Activated CD8-positive, alpha-beta T cell treated with anti-CD3 and anti-CD28 coated beads for 36 hours (primary cell): ENCODE results near the gene ASTN2. TPM values are rescaled to one million over a fixed set of nuclear protein-coding genes. Genes with fewer than 3 reads are reported as not detected.

ENCODE experiments used
- ATAC-seq: fragments of 200-7000 bp; cut with Tn5 transposase; one replicate; pipeline ENCODE4 v1.10.0; 2021; ENCODE audit warnings: mild to moderate bottlenecking, moderate library complexity
- CTCF ChIA-PET: fragments of 350-600 bp; sonication (Branson Sonifier 250); formaldehyde crosslinking; loops from one replicate; lab custom pipeline; 2021; ENCODE audit warnings: antibody characterized with exemption; lab: Charles Lee
- POLR2A ChIA-PET: fragments of 350-600 bp; sonication (Branson Sonifier 250); formaldehyde crosslinking; loops from one replicate; lab custom pipeline; 2021; ENCODE audit warnings: antibody characterized with exemption; lab: Charles Lee
- DNase-seq: peaks from one replicate; pipeline ENCODE4 v3.0.0-alpha.2; 2020
- H3K27ac Mint-ChIP-seq: one replicate; pipeline ENCODE4 v1.8.0; 2021; ENCODE audit warnings: mild to moderate bottlenecking, mixed read lengths
- H3K27me3 Mint-ChIP-seq: one replicate; pipeline ENCODE4 v1.8.0; 2021; ENCODE audit warnings: mixed read lengths
- H3K36me3 Mint-ChIP-seq: one replicate; pipeline ENCODE4 v1.8.0; 2021; ENCODE audit warnings: low read depth, mixed read lengths
- H3K4me1 Mint-ChIP-seq: one replicate; pipeline ENCODE4 v1.8.0; 2021; ENCODE audit warnings: low read depth, mixed read lengths
- H3K4me3 Mint-ChIP-seq: one replicate; pipeline ENCODE4 v1.8.0; 2021; ENCODE audit warnings: mild to moderate bottlenecking, moderate library complexity, mixed read lengths
- H3K9me3 Mint-ChIP-seq: one replicate; pipeline ENCODE4 v1.8.0; 2021; ENCODE audit warnings: mixed read lengths
- intact Hi-C: fragments of 100-400 bp; cut with micrococcal nuclease; formaldehyde crosslinking; loops from one replicate; pipeline ENCODE4 v1.10.0; 2022
- total RNA-seq, 2 experiments: library from RNA; stranded (reverse); gene quantifications; one replicate each; pipeline ENCODE4 v1.2.3, GENCODE V29; 2021
- TF ChIP-seq, protein P1 (sequence below): fragments of 200-600 bp; IDR thresholded peaks from one replicate; pipeline ENCODE4 v1.8.0; 2022; ENCODE audit warnings: antibody characterized with exemption, mild to moderate bottlenecking

ASTN2 gene
- total RNA-seq, 2 experiments from 2014 or later: 5.2 to 5.7 TPM

DNA sequence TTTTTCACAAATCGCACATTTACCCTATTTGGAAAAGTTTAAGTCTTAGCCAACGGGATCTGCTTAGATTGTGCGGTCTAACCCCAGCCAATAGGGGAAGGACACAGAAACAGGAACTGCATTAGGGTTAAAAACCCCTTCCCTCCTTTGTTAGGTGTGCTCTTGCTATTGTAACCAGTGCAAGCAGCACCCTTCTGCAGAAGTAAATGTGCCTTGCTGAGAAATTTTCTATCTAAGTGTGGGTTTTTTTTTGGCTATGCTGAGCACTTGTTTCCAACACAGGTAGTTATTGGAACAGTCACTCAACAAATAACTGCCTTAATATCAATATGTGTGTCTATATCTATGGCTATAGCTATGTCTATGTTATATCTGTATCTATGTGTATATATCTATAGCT lies 537.8 kb downstream of the ASTN2 start:
- POLR2A ChIA-PET: no interaction called here
- Mint-ChIP-seq H3K4me1 (no peaks in the 10 kb centered on the region), H3K27me3 (peaks cover 1% of the 10 kb centered on the region), H3K9me3 (peaks cover 13% of the 10 kb centered on the region), H3K4me3 (no peak overlapping the region), H3K27ac (no peak overlapping the region), H3K36me3 (no peaks in the 10 kb centered on the region)
- TF ChIP-seq, protein P1, sequence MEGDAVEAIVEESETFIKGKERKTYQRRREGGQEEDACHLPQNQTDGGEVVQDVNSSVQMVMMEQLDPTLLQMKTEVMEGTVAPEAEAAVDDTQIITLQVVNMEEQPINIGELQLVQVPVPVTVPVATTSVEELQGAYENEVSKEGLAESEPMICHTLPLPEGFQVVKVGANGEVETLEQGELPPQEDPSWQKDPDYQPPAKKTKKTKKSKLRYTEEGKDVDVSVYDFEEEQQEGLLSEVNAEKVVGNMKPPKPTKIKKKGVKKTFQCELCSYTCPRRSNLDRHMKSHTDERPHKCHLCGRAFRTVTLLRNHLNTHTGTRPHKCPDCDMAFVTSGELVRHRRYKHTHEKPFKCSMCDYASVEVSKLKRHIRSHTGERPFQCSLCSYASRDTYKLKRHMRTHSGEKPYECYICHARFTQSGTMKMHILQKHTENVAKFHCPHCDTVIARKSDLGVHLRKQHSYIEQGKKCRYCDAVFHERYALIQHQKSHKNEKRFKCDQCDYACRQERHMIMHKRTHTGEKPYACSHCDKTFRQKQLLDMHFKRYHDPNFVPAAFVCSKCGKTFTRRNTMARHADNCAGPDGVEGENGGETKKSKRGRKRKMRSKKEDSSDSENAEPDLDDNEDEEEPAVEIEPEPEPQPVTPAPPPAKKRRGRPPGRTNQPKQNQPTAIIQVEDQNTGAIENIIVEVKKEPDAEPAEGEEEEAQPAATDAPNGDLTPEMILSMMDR: no peak
- ATAC-seq (no peak), DNase-seq (no peak)
- intact Hi-C loops: no loop called here
- CTCF ChIA-PET: no interaction called here

DNA sequence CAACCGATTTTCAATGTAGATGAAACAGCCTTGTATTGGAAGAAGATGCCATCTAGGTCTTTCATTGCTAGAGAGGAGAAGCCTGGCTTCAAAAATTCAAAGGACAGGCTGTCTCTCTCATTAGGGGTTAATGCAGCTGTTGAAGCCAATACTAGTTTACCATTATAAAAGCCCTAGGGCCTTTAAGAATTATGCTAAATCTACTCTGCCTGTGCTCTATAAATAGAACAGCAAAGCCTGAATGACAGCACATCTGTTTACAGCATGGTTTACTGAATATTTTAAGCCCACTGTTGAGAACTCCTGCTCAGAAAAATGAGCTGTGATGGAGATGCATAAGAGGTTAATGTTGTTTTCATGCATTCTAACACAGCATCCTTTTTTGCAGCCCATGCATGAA lies 539.3 kb downstream of the ASTN2 start:
- Mint-ChIP-seq H3K27me3 (peaks cover 1% of the 10 kb centered on the region), H3K9me3 (peaks cover 13% of the 10 kb centered on the region), H3K4me3 (no peak overlapping the region), H3K36me3 (no peaks in the 10 kb centered on the region), H3K27ac (no peak overlapping the region), H3K4me1 (no peaks in the 10 kb centered on the region)
- no peak for DNase-seq
- TF ChIP-seq, protein P1: no peak
- ATAC-seq: no peak
- ChIA-PET CTCF (interaction anchor here (0.6 to 1.5 kb wide), 2 partner anchors 14 to 727 kb away, joined by 4 to 7 read pairs; no protein-coding TSS in a partner anchor), POLR2A (no interaction called here)
- intact Hi-C loops: no loop called here

DNA sequence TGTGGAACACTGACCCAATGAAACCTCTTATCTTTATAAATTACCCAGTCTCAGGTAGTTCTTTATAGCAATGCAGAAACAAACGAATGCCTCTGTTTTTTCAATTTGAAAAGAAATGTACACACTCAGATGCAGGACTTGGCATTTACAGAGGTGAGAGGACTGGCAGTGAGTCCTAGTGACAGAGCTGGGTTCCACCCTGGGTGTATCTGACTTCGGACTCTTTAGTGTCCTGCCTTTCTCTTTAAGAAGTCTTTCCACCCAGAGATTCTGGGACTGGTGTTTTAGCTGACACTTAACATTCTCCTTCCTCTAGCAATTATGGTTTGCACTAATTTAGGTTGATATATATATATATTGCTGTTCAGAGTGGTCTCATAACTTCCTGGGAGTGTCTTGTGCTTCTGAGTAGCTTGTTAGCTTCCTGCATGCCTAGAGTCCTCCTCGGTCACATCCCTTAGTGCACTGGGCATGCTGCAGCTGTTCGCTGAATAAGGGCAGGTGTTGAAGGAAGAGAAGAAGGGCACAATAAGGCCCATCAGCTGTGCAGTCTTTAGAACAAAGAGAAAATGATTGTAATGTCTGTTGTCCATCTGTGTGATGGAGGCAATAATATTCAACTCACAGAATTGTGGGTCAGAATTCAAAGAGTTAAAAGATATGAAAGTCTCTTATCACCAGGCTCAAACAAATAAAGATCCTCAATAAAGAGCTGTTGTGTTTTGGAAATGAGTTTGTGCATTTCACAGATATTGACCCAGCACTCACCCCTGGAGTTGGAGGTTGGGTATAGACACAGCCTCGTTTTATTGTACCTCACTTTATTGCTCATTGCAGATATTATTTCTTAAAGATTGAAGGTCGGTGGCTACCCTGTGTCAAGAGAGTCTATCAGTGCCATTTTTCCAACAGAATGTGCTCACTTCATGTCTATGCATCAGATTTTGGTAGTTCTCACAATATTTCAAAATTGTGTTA lies 540.6 kb downstream of the ASTN2 start:
- intact Hi-C loops: no loop called here
- Mint-ChIP-seq H3K4me3 (no peak overlapping the region), H3K4me1 (no peaks in the 10 kb centered on the region), H3K36me3 (no peaks in the 10 kb centered on the region), H3K9me3 (peaks cover 13% of the 10 kb centered on the region), H3K27ac (no peak overlapping the region), H3K27me3 (peaks cover 1% of the 10 kb centered on the region)
- no peak for ATAC-seq
- CTCF ChIA-PET: interaction anchor here (1.5 kb wide), 1 partner anchor 13 kb away, joined by 7 read pairs; no protein-coding TSS in a partner anchor
- POLR2A ChIA-PET: no interaction called here
- TF ChIP-seq, protein P1: no peak
- no peak for DNase-seq

DNA sequence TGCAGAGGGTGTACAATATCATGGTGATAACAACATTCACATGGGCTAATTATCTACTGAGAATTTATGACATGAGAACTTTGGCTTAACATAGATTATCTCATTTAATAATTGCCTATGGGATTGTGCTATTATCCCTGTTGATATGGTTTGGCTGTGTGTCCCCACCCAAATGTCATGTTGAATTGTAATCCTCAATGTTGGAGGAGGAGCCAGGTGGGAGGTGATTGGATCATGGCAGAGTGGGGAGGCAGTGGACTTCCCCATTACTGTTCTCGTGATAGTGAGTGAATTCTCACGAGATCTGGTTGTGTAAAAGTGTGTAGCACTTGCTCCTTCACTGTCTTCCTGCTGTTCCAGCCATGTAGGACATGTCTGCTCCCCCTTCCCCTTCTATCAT lies 541.4 kb downstream of the ASTN2 start:
- H3K27me3 Mint-ChIP-seq: no peaks in the 10 kb centered on the region
- H3K4me3 Mint-ChIP-seq: no peak overlapping the region
- no peak for ATAC-seq
- intact Hi-C loops: no loop called here
- POLR2A ChIA-PET: no interaction called here
- H3K9me3 Mint-ChIP-seq: peaks cover 13% of the 10 kb centered on the region
- no peak for DNase-seq
- no peaks in the 10 kb centered on the region for H3K36me3 Mint-ChIP-seq
- CTCF ChIA-PET: no interaction called here
- TF ChIP-seq, protein P1: no peak
- no peak overlapping the region for H3K27ac Mint-ChIP-seq
- no peaks in the 10 kb centered on the region for H3K4me1 Mint-ChIP-seq

DNA sequence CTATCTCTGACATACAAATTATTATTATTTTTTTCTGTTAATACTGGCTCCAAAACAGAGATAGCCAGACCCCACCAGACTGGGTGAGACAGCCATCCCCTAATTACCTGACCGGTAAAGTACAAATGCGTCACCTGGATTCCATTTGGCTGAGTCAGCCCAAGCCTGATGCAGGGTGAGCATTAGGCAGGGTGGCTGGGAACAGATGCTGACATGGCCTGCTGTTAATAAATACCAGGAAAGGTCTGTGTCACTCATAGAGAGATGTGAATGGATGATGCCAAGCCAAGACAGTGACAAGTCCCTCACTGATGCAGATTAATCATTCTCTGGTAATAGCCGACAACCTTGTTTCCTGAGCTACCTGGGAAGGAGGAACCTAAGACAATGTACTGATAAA lies 544.3 kb downstream of the ASTN2 start:
- TF ChIP-seq, protein P1: no peak
- no peak for DNase-seq
- intact Hi-C loops: no loop called here
- no peak overlapping the region for H3K27ac Mint-ChIP-seq
- no peak overlapping the region for H3K4me3 Mint-ChIP-seq
- no peak for ATAC-seq
- H3K4me1 Mint-ChIP-seq: no peaks in the 10 kb centered on the region
- no peaks in the 10 kb centered on the region for H3K36me3 Mint-ChIP-seq
- ChIA-PET CTCF (no interaction called here), POLR2A (no interaction called here)
- no peaks in the 10 kb centered on the region for H3K9me3 Mint-ChIP-seq
- no peaks in the 10 kb centered on the region for H3K27me3 Mint-ChIP-seq
